ENCODE measurements around the gene TBC1D2B.

The TBC1D2B gene

GRCh38 chr15:78069052-78069414 lies 8.5 kb downstream of the TBC1D2B start:
- H3K14ac ChIP-seq (ENCODE audit: low read length) = no peak overlapping the region
- peaks cover 6 to 17% of the 10 kb centered on the region in 2 donors for H3K4me1 ChIP-seq (ENCODE audit: control insufficient read depth in 2 of 2, insufficient read depth in 1 of 2, low read depth in 1 of 2, low read length in 2 of 2)
- no CpG with 5 or more reads among the region's 7 CpGs for WGBS, 2 donors (ENCODE audit: extremely low coverage in 2 of 2, insufficient read length in 2 of 2, insufficient replicate concordance in 1 of 2)
- H4K8ac ChIP-seq (ENCODE audit: low read depth, low read length) = no peak overlapping the region
- no peaks in the 10 kb centered on the region for H3K36me3 ChIP-seq (replicated peaks in 1 of 2; ENCODE audit: control insufficient read depth in 2 of 2, insufficient read depth in 2 of 2, low read length in 2 of 2)
- H3K23ac ChIP-seq (ENCODE audit: low read depth, low read length, poor library complexity) = no peak overlapping the region
- H3K27ac ChIP-seq (replicated peaks; ENCODE audit: low read length) = no peak overlapping the region
- H2BK15ac ChIP-seq (ENCODE audit: low read length) = no peak overlapping the region
- no peaks in the 10 kb centered on the region for H3K79me1 ChIP-seq (ENCODE audit: low read depth, low read length)
- H3K18ac ChIP-seq (ENCODE audit: low read length) = no peak overlapping the region
- H2BK120ac ChIP-seq (ENCODE audit: low read depth, low read length) = no peak overlapping the region
- no peak overlapping the region for H4K91ac ChIP-seq (ENCODE audit: low read depth, low read length, poor library complexity)
- H3K4me3 ChIP-seq (ENCODE audit: low read length in 2 of 2) = no peak overlapping the region
- H3K4me2 ChIP-seq (ENCODE audit: insufficient read depth, low read length, poor library complexity, severe bottlenecking) = no peak overlapping the region
- no peaks in the 10 kb centered on the region for H3K27me3 ChIP-seq (ENCODE audit: control insufficient read depth in 3 of 3, insufficient read depth in 3 of 3, low read depth in 1 of 3, low read length in 3 of 3)
- H3K9me3 ChIP-seq (replicated peaks in 1 of 2; ENCODE audit: control insufficient read depth in 2 of 2, insufficient read depth in 1 of 2, low read depth in 1 of 2, low read length in 2 of 2) = no peaks in the 10 kb centered on the region
- no peak overlapping the region for H2BK12ac ChIP-seq (ENCODE audit: low read length)
- no peak overlapping the region for H2BK5ac ChIP-seq (ENCODE audit: low read length)
- DNase-seq (ENCODE audit: low spot score) = no peak
- no peak overlapping the region for H2AFZ ChIP-seq (ENCODE audit: low read length)
- H3K4ac ChIP-seq (ENCODE audit: low read length) = no peak overlapping the region
- H3K9ac ChIP-seq (ENCODE audit: low read depth, low read length, poor library complexity) = no peak overlapping the region
- H2AK5ac ChIP-seq (ENCODE audit: low read depth, low read length) = no peak overlapping the region

DNA sequence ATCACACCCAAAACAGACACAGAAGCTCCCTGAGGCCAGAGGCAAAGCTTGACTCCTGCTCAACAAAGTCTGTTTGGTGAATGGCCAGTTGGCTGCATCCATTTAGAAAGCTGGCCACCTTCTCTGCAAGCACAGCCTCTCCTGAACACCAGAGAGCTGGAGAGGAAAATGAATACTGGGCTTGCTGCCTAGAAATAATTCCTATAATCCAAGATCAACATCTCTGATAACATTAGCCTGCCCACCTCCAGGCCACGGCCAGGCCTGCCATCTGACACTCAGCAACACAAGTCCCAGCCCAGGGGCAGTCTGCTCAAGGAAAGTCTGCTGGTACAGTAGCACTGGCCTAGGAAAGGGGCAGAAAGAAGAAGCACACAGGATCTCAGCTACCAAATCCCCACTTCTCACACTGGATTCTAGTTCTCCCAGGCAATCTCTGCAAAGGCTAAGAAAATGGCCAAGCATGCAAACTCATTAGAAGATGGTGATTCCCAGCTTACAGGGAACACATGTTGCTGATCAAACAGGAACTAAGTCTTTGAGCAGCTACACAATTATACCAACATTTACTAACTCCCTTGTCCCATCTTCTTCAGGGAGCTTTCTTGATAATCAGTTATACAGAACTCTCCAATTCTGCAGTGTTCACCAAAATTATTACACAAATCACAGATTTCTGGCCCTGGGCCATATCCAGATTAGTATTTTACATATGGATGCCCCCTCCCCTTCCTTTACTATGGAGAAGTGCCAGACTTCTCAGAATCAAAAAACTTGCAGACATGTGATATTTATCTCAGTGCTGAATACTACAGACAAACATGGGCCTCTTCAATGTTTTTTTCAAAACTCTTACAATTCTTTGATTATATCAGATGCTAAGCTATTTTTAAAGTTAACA lies 9.9 kb downstream of the TBC1D2B start:
- Histone ChIP-seq H3K4ac (ENCODE audit: low read length) (no peak overlapping the region), H3K23ac (ENCODE audit: low read depth, low read length, poor library complexity) (no peak overlapping the region), H2BK120ac (ENCODE audit: low read depth, low read length) (no peak overlapping the region), H2BK5ac (ENCODE audit: low read length) (no peak overlapping the region), H2AK5ac (ENCODE audit: low read depth, low read length) (no peak overlapping the region), H4K8ac (ENCODE audit: low read depth, low read length) (no peak overlapping the region), H3K9me3 (replicated peaks in 1 of 2; ENCODE audit: control insufficient read depth in 2 of 2, insufficient read depth in 1 of 2, low read depth in 1 of 2, low read length in 2 of 2) (no peaks in the 10 kb centered on the region), H3K18ac (ENCODE audit: low read length) (no peak overlapping the region), H2BK15ac (ENCODE audit: low read length) (no peak overlapping the region), H3K36me3 (replicated peaks in 1 of 2; ENCODE audit: control insufficient read depth in 2 of 2, insufficient read depth in 2 of 2, low read length in 2 of 2) (no peaks in the 10 kb centered on the region), H3K4me1 (ENCODE audit: control insufficient read depth in 2 of 2, insufficient read depth in 1 of 2, low read depth in 1 of 2, low read length in 2 of 2) (peaks cover 6 to 14% of the 10 kb centered on the region in 2 donors), H3K14ac (ENCODE audit: low read length) (no peak overlapping the region), H2AFZ (ENCODE audit: low read length) (no peak overlapping the region), H3K79me1 (ENCODE audit: low read depth, low read length) (no peaks in the 10 kb centered on the region), H3K4me2 (ENCODE audit: insufficient read depth, low read length, poor library complexity, severe bottlenecking) (no peak overlapping the region), H3K27ac (replicated peaks; ENCODE audit: low read length) (no peak overlapping the region), H3K4me3 (ENCODE audit: low read length in 2 of 2) (no peak overlapping the region), H4K91ac (ENCODE audit: low read depth, low read length, poor library complexity) (no peak overlapping the region), H3K9ac (ENCODE audit: low read depth, low read length, poor library complexity) (no peak overlapping the region), H2BK12ac (ENCODE audit: low read length) (no peak overlapping the region), H3K27me3 (ENCODE audit: control insufficient read depth in 3 of 3, insufficient read depth in 3 of 3, low read depth in 1 of 3, low read length in 3 of 3) (no peaks in the 10 kb centered on the region)
- DNase-seq (ENCODE audit: low spot score) = no peak
- no CpG with 5 or more reads among the region's 1 CpG for WGBS, 2 donors (ENCODE audit: extremely low coverage in 2 of 2, insufficient read length in 2 of 2, insufficient replicate concordance in 1 of 2)

DNA sequence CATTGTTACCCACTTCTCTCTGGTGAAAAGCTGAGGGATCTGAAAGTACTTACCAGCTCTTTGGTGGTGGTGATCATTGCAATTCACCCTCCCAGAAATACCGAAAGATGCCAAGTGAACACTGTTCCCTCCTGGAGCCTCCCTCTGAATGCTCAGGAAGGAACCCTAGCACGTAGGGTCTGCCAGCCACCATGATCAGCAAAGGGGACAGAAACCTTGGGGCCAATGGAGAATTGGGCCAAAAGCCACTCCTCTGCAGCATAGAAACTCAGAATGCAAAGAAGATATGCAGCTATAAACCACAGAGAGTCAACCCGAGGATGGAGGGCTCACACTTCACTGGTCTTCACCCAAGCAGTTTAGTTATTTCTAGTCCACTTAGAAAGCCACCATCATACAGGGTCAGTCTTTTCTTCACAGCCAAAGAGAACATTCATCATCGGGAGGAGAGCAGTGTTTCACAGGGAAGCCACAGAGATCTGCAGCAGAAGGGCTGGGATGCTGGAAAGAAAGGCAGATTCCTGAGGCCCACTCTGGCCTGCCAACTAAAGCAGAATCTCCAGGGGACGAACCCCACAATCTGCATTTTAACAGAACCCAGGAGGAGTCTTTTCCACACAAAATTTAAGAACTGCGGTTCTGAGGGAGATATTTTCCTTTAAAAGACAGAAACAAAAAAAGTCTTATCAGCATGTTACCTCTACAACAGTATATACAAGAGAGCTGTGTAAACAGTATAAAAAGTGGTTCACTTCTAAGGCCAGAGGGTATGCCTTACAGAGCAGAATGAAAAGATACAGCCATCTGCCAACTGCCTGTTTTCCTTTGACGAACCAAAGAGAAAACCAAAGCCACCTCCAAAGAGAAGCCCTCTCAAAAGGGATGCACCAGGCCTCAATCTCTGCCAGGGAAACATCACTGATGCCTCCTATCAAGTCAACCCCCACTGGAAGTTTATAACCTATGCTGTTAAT lies 11.3 kb downstream of the TBC1D2B start:
- WGBS, 2 donors (ENCODE audit: extremely low coverage in 2 of 2, insufficient read length in 2 of 2, insufficient replicate concordance in 1 of 2) = no CpG with 5 or more reads among the region's 7 CpGs
- H3K4me1 ChIP-seq (ENCODE audit: control insufficient read depth in 2 of 2, insufficient read depth in 1 of 2, low read depth in 1 of 2, low read length in 2 of 2) = peaks cover 5 to 20% of the 10 kb centered on the region in 2 donors
- H3K14ac ChIP-seq (ENCODE audit: low read length) = no peak overlapping the region

More for the DNA sequence above, 11.3 kb downstream of the TBC1D2B start:
- H2BK12ac ChIP-seq (ENCODE audit: low read length) = no peak overlapping the region
- no peaks in the 10 kb centered on the region for H3K9me3 ChIP-seq (replicated peaks in 1 of 2; ENCODE audit: control insufficient read depth in 2 of 2, insufficient read depth in 1 of 2, low read depth in 1 of 2, low read length in 2 of 2)
- H4K8ac ChIP-seq (ENCODE audit: low read depth, low read length) = no peak overlapping the region
- no peak for DNase-seq (ENCODE audit: low spot score)
- no peak overlapping the region for H3K4me3 ChIP-seq (ENCODE audit: low read length in 2 of 2)
- no peak overlapping the region for H3K23ac ChIP-seq (ENCODE audit: low read depth, low read length, poor library complexity)
- H4K91ac ChIP-seq (ENCODE audit: low read depth, low read length, poor library complexity) = no peak overlapping the region
- H3K27ac ChIP-seq (replicated peaks; ENCODE audit: low read length) = no peak overlapping the region
- no peak overlapping the region for H2BK120ac ChIP-seq (ENCODE audit: low read depth, low read length)
- no peaks in the 10 kb centered on the region for H3K36me3 ChIP-seq (replicated peaks in 1 of 2; ENCODE audit: control insufficient read depth in 2 of 2, insufficient read depth in 2 of 2, low read length in 2 of 2)
- H3K27me3 ChIP-seq (ENCODE audit: control insufficient read depth in 3 of 3, insufficient read depth in 3 of 3, low read depth in 1 of 3, low read length in 3 of 3) = no peaks in the 10 kb centered on the region
- H2AK5ac ChIP-seq (ENCODE audit: low read depth, low read length) = no peak overlapping the region
- H3K18ac ChIP-seq (ENCODE audit: low read length) = no peak overlapping the region
- no peak overlapping the region for H2BK15ac ChIP-seq (ENCODE audit: low read length)
- H2AFZ ChIP-seq (ENCODE audit: low read length) = no peak overlapping the region
- no peak overlapping the region for H3K9ac ChIP-seq (ENCODE audit: low read depth, low read length, poor library complexity)
- no peak overlapping the region for H3K4me2 ChIP-seq (ENCODE audit: insufficient read depth, low read length, poor library complexity, severe bottlenecking)
- H2BK5ac ChIP-seq (ENCODE audit: low read length) = no peak overlapping the region
- H3K79me1 ChIP-seq (ENCODE audit: low read depth, low read length) = no peaks in the 10 kb centered on the region
- no peak overlapping the region for H3K4ac ChIP-seq (ENCODE audit: low read length)
